ENCODE data around the gene PLA2G4E. TPM values are rescaled to one million over a fixed set of nuclear protein-coding genes. Genes with fewer than 3 reads are reported as not detected.

The PLA2G4E gene
- total and polyA plus RNA-seq, 2 experiments from 2014 or later: not detected

DNA sequence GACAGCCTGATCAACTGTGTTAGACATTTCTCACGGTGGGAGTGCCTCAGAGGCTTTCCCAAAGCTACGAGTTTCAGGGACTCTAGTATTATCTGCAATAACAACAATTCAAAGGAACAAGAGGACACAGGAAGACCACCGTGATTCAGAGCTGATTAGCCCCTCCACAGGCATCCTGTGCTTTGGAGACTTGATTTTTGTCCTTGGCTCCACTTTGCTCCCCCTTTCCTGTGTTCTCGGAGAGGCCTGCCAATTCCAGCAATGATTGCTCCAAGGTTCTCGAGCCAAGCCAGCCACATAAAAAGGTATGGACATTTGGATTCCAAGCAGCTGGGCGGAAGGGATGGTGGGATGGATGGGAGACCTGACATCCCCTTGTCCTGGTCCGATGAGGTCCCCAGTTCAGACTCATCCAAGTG lies 62.8 kb downstream of the PLA2G4E start:
- H3K4me1 Mint-ChIP-seq: peaks cover 13% of the 10 kb centered on the region; the same call in 2 of the 3 replicates
- peaks cover 5% of the 10 kb centered on the region; the same call in 1 of the 3 replicates for H3K9me3 Mint-ChIP-seq
- ATAC-seq (no peak), DNase-seq (ENCODE audit: low spot score) (no peak)
- H3K27ac Mint-ChIP-seq: no peak overlapping the region
- peaks cover 6% of the 10 kb centered on the region; the same call in 1 of the 2 replicates for H3K36me3 ChIP-seq (ENCODE audit: insufficient read depth)
- no peak overlapping the region; the same call in 1 of the 2 replicates for H3K27ac ChIP-seq (ENCODE audit: low read depth)
- peaks cover 20% of the 10 kb centered on the region for H3K36me3 Mint-ChIP-seq (ENCODE audit: low read depth)
- H3K27me3 ChIP-seq (ENCODE audit: insufficient read depth): no peaks in the 10 kb centered on the region
- peaks cover 81% of the 10 kb centered on the region for H3K79me2 ChIP-seq (replicated peaks; ENCODE audit: insufficient read depth)
- H3K4me3 ChIP-seq: no peak overlapping the region
- peaks cover 10% of the 10 kb centered on the region for H3K27me3 Mint-ChIP-seq (ENCODE audit: insufficient read depth, low read depth, poor library complexity)
- H3K4me1 ChIP-seq (ENCODE audit: insufficient read depth): peaks cover 5% of the 10 kb centered on the region
- TF ChIP-seq JUNB (IDR thresholded peaks at IDR 0.05; ENCODE audit: unreplicated experiment): no peak
- no peak for TF ChIP-seq POLR2AphosphoS5 (IDR thresholded peaks at IDR 0.05; ENCODE audit: low read depth)
- TF ChIP-seq NANOG (IDR thresholded peaks at IDR 0.05; ENCODE audit: borderline replicate concordance): no peak
- no peak for TF ChIP-seq ZNF114 (CRISPR knock-in tag; IDR thresholded peaks at IDR 0.05)
- peaks cover 23% of the 10 kb centered on the region; the same call in 1 of the 2 replicates for H4K20me1 ChIP-seq (replicated peaks; ENCODE audit: insufficient read depth)
- no peak overlapping the region for H2AFZ ChIP-seq
- H3K9me2 ChIP-seq (ENCODE audit: insufficient read depth): no peaks in the 10 kb centered on the region
- no peaks in the 10 kb centered on the region for H3F3A ChIP-seq (replicated peaks; ENCODE audit: low read depth)
- H3K4me3 Mint-ChIP-seq: no peak overlapping the region
- H3K4me2 ChIP-seq: no peak overlapping the region

DNA sequence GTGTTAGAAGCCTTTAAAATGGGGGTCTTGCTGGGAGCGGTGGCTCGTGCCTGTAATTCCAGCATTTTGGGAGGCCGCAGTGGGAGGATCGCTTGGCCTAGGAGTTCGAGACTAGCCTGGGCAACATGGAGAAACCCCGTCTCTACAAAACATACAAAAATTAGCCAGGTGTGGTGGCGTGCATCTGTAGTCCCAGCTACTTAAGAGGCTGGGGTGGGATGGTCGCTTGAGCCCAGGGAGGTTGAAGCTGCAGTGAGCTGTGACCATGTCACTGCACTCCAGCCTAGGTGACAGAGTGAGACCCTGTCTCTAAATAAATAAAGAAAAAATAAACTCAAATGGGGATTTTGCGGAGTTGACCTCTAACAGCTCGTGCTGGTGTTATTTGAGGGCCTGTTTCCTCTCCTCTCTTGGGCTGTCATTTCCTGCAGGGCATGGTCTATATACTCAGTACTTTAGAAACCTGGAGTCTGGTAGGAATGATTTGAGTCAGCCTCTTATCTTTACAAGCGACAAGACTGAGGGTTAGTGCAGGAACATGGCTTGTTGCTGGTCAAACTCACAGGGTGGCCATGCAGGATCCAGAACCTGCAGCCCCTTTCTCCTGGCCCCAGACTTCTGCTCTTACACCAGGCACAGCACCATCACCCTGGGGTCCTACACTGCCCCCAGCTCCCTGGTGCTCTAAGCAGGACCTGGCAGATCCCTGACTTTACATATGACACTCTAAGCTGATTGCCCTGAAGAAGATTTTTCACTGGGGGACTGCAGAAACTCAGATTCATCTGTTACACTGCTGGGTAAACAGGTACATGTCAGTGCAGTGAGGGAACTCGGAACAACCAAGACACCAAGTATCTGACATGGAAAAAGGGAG lies 63.6 kb downstream of the PLA2G4E start:
- peaks cover 12% of the 10 kb centered on the region for H3K27me3 Mint-ChIP-seq (ENCODE audit: insufficient read depth, low read depth, poor library complexity)

DNA sequence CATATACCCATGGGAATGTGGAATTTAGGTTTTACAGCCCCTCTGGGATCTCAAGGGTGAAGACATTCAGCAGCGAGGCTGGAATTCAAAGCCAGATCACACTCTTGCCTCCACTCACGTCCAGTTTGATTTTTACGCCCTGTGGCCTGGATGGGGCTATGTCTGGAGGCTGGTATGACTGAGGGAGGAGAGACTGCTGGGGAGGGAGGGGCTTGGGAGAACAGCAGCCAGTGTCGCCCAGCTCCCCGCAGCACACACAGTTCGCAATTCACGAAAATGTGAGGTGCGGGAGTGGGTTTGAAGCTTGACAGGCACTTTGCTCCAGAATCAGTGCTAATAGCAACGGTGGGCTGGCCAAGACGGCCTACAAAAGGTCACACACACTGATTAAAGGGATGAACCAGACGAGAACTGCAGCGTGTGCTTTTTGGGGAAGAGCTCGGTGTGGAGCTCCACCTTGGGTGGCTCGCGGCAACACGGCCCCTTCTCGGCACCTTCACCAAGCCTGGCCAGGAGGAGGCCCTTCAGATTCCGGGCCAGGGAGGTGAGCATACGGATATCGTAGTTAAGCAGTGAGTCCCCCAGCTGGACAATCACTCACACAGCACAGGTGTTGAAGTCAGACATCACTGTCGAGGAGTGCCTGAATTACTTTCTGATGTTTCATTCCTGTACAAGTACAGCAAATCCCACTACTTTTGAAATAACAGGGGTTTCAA lies 64.9 kb downstream of the PLA2G4E start:
- H3K4me3 ChIP-seq: no peak overlapping the region
- TF ChIP-seq, protein P1, sequence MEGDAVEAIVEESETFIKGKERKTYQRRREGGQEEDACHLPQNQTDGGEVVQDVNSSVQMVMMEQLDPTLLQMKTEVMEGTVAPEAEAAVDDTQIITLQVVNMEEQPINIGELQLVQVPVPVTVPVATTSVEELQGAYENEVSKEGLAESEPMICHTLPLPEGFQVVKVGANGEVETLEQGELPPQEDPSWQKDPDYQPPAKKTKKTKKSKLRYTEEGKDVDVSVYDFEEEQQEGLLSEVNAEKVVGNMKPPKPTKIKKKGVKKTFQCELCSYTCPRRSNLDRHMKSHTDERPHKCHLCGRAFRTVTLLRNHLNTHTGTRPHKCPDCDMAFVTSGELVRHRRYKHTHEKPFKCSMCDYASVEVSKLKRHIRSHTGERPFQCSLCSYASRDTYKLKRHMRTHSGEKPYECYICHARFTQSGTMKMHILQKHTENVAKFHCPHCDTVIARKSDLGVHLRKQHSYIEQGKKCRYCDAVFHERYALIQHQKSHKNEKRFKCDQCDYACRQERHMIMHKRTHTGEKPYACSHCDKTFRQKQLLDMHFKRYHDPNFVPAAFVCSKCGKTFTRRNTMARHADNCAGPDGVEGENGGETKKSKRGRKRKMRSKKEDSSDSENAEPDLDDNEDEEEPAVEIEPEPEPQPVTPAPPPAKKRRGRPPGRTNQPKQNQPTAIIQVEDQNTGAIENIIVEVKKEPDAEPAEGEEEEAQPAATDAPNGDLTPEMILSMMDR (conservative IDR thresholded peaks at IDR 0.05; ENCODE audit: low read depth in 2 of 2): peak in 1 of 2 experiments; percentile 31; a peak in 3 of 4 replicates
- no peak for TF ChIP-seq EZH2phosphoT487 (IDR thresholded peaks at IDR 0.05; ENCODE audit: unreplicated experiment)
- peaks cover 24% of the 10 kb centered on the region for H4K20me1 ChIP-seq (replicated peaks; ENCODE audit: insufficient read depth)
- peaks cover 23% of the 10 kb centered on the region for H3K36me3 Mint-ChIP-seq (ENCODE audit: low read depth)
- peaks cover 8% of the 10 kb centered on the region for H3K36me3 ChIP-seq (ENCODE audit: insufficient read depth)
- H3K9me3 Mint-ChIP-seq: no peaks in the 10 kb centered on the region
- no peaks in the 10 kb centered on the region for H3K9me2 ChIP-seq (ENCODE audit: insufficient read depth)
- H3K79me2 ChIP-seq (replicated peaks; ENCODE audit: insufficient read depth): peaks cover 62% of the 10 kb centered on the region
- peaks cover 5% of the 10 kb centered on the region for H3K4me1 ChIP-seq (ENCODE audit: insufficient read depth)
- peak; percentile 67 for DNase-seq (ENCODE audit: low spot score)
- H3K27me3 Mint-ChIP-seq (ENCODE audit: insufficient read depth, low read depth, poor library complexity): peaks cover 13% of the 10 kb centered on the region
- H3K4me2 ChIP-seq: no peak overlapping the region
- H3K27ac ChIP-seq (ENCODE audit: low read depth): no peak overlapping the region
- no peaks in the 10 kb centered on the region for H3K27me3 ChIP-seq (ENCODE audit: insufficient read depth)
- no peak overlapping the region for H3K4me3 Mint-ChIP-seq
- H2AFZ ChIP-seq: no peak overlapping the region
- H3K27ac Mint-ChIP-seq: 0 out of 2 replicates have a peak overlapping the region, but pooled peaks have one; percentile 48
- H3K4me1 Mint-ChIP-seq: peaks cover 13% of the 10 kb centered on the region; the same call in 2 of the 3 replicates
- no peaks in the 10 kb centered on the region for H3F3A ChIP-seq (replicated peaks; ENCODE audit: low read depth)
- ATAC-seq: peak; percentile 94

More for the DNA sequence above, 63.6 kb downstream of the PLA2G4E start:
- peaks cover 13% of the 10 kb centered on the region; the same call in 2 of the 3 replicates for H3K4me1 Mint-ChIP-seq
- Histone ChIP-seq H3K79me2 (replicated peaks; ENCODE audit: insufficient read depth) (peaks cover 75% of the 10 kb centered on the region), H4K20me1 (replicated peaks; ENCODE audit: insufficient read depth) (peaks cover 24% of the 10 kb centered on the region; the same call in 1 of the 2 replicates), H3K4me1 (ENCODE audit: insufficient read depth) (peaks cover 5% of the 10 kb centered on the region), H3K4me3 (no peak overlapping the region), H3K9me2 (ENCODE audit: insufficient read depth) (no peaks in the 10 kb centered on the region), H3F3A (replicated peaks; ENCODE audit: low read depth) (no peaks in the 10 kb centered on the region), H3K27me3 (ENCODE audit: insufficient read depth) (no peaks in the 10 kb centered on the region), H3K4me2 (no peak overlapping the region), H3K27ac (ENCODE audit: low read depth) (no peak overlapping the region), H3K36me3 (ENCODE audit: insufficient read depth) (peaks cover 6% of the 10 kb centered on the region; the same call in 1 of the 2 replicates), H2AFZ (no peak overlapping the region)
- H3K36me3 Mint-ChIP-seq (ENCODE audit: low read depth): peaks cover 22% of the 10 kb centered on the region
- H3K9me3 Mint-ChIP-seq: peaks cover 5% of the 10 kb centered on the region; the same call in 1 of the 3 replicates
- no peak overlapping the region for H3K27ac Mint-ChIP-seq
- no peak overlapping the region for H3K4me3 Mint-ChIP-seq
- ATAC-seq (no peak), DNase-seq (ENCODE audit: low spot score) (no peak)
- TF ChIP-seq EZH2 (IDR thresholded peaks at IDR 0.05; ENCODE audit: low read depth, unreplicated experiment): no peak
